Neural cell (in vitro differentiated cells): ENCODE measurements around the gene PLD6. TPM values are rescaled to one million over a fixed set of nuclear protein-coding genes. Genes with fewer than 3 reads are reported as not detected.

ENCODE experiments used
- H2AFZ ChIP-seq: fragments of 200-600, 300-800 bp; sonication (generic), shearing (Covaris generic); 2 replicates; pipeline ENCODE4 v1.6.0; 2014; ENCODE audit warnings: low read depth, mild to moderate bottlenecking, antibody characterized with exemption, low read length, moderate library complexity
- H3F3A ChIP-seq: fragments of 200-600 bp; shearing (Covaris generic); 2 replicates; pipeline ENCODE4 v1.6.1; 2016; ENCODE audit warnings: mild to moderate bottlenecking, moderate library complexity, mixed read lengths, antibody characterized with exemption, low read length; ENCODE audit not compliant: insufficient read depth, poor library complexity, severe bottlenecking
- H3K27ac ChIP-seq: fragments of 200-600, 300-800 bp; sonication (generic), shearing (Covaris generic); 2 replicates; pipeline ENCODE4 v1.5.1; 2014; ENCODE audit warnings: mild to moderate bottlenecking, low read length, moderate library complexity
- H3K27me3 ChIP-seq: fragments of 300-800, 200-600 bp; sonication (generic), shearing (Covaris generic); 2 replicates; pipeline ENCODE4 v1.6.0; 2014; ENCODE audit warnings: mild to moderate bottlenecking, low read depth, low read length, moderate library complexity; ENCODE audit not compliant: insufficient read depth
- H3K36me3 ChIP-seq: fragments of 300-800, 200-600 bp; sonication (generic), shearing (Covaris generic); 2 replicates; pipeline ENCODE4 v1.5.1; 2014; ENCODE audit warnings: mild to moderate bottlenecking, antibody characterized with exemption, low read length, moderate library complexity; ENCODE audit not compliant: insufficient read depth
- H3K4me2 ChIP-seq: fragments of 300-800, 200-600 bp; sonication (generic), shearing (Covaris generic); 2 replicates; pipeline ENCODE4 v1.6.0; 2014; ENCODE audit warnings: mild to moderate bottlenecking, low read length
- H3K4me3 ChIP-seq: fragments of 300-800, 200-600 bp; sonication (generic), shearing (Covaris generic); 2 replicates; pipeline ENCODE4 v1.5.1; 2014; ENCODE audit warnings: mild to moderate bottlenecking, low read length, moderate library complexity
- H3K79me2 ChIP-seq: fragments of 200-600 bp; shearing (Covaris generic); replicated peaks from 2 replicates; pipeline ENCODE4 v1.6.0; 2014; ENCODE audit warnings: mild to moderate bottlenecking, low read length, moderate library complexity; ENCODE audit not compliant: insufficient read depth
- H3K9ac ChIP-seq: fragments of 300-800, 200-600 bp; sonication (generic), shearing (Covaris generic); 2 replicates; pipeline ENCODE4 v1.6.1; 2016; ENCODE audit warnings: mild to moderate bottlenecking, low read length, mixed read lengths
- H3K9me2 ChIP-seq: fragments of 200-600 bp; shearing (Covaris generic); 2 replicates; pipeline ENCODE4 v1.6.1; 2016; ENCODE audit warnings: mild to moderate bottlenecking, low read length, mixed read lengths; ENCODE audit not compliant: insufficient read depth
- H3K9me3 ChIP-seq: fragments of 200-600, 300-800 bp; sonication (generic), shearing (Covaris generic); 2 replicates; pipeline ENCODE4 v1.6.1; 2016; ENCODE audit warnings: mild to moderate bottlenecking, mixed run types, low read length, moderate library complexity, mixed read lengths
- H4K20me1 ChIP-seq: fragments of 200-600 bp; shearing (Covaris generic); 2 replicates; pipeline ENCODE4 v1.6.1; 2016; ENCODE audit warnings: mild to moderate bottlenecking, mixed run types; ENCODE audit not compliant: insufficient read depth
- EP300 ChIP-seq: fragments of 450-650 bp; conservative IDR thresholded peaks from 2 replicates; pipeline ENCODE4 v1.6.1; 2014; ENCODE audit warnings: antibody characterized with exemption, mild to moderate bottlenecking, moderate library complexity; ENCODE audit not compliant: poor library complexity, severe bottlenecking
- EZH2 ChIP-seq: fragments of 200-600, 300-800 bp; shearing (Covaris generic), sonication (generic); IDR thresholded peaks from 2 replicates; pipeline ENCODE4 v1.6.1; 2014; ENCODE audit warnings: antibody characterized with exemption, low read length, borderline replicate concordance, mild to moderate bottlenecking; ENCODE audit not compliant: insufficient read depth, poor library complexity, severe bottlenecking
- MXI1 ChIP-seq: fragments of 450-650 bp; conservative IDR thresholded peaks from 2 replicates; pipeline ENCODE4 v1.6.1; 2014; ENCODE audit warnings: antibody characterized with exemption, mild to moderate bottlenecking; ENCODE audit not compliant: poor library complexity, severe bottlenecking
- POLR2AphosphoS5 ChIP-seq: IDR thresholded peaks from 2 replicates; pipeline ENCODE4 v1.6.1; 2012
- RAD21 ChIP-seq: fragments of 450-650 bp; conservative IDR thresholded peaks from 2 replicates; pipeline ENCODE4 v1.6.1; 2014; ENCODE audit warnings: antibody characterized with exemption, mild to moderate bottlenecking, moderate library complexity
- SMC3 ChIP-seq: fragments of 450-650 bp; conservative IDR thresholded peaks from 2 replicates; pipeline ENCODE4 v1.6.1; 2014; ENCODE audit warnings: antibody characterized with exemption, mild to moderate bottlenecking, moderate library complexity; ENCODE audit not compliant: poor library complexity
- TAF1 ChIP-seq: IDR thresholded peaks from 2 replicates; pipeline ENCODE4 v1.6.1; 2012; ENCODE audit warnings: low read depth
- polyA plus RNA-seq: library from polyadenylated mRNA; depleted of rRNA; stranded (reverse); fragments of >200 nt; gene quantifications from 2 replicates; pipeline ENCODE4 v1.2.3, GENCODE V29; 2014
- TF ChIP-seq, protein P1 (sequence below): IDR thresholded peaks from 2 replicates; pipeline ENCODE4 v1.6.1; 2012; ENCODE audit warnings: borderline replicate concordance
- TF ChIP-seq, protein P2 (sequence below): fragments of 450-650 bp; IDR thresholded peaks from 2 replicates; pipeline ENCODE4 v1.5.1; 2014; ENCODE audit warnings: antibody characterized with exemption, mild to moderate bottlenecking, moderate library complexity; ENCODE audit not compliant: poor library complexity, severe bottlenecking

PLD6 gene
- polyA plus RNA-seq, 1 donor from 2014 or later = 2.0 TPM

DNA sequence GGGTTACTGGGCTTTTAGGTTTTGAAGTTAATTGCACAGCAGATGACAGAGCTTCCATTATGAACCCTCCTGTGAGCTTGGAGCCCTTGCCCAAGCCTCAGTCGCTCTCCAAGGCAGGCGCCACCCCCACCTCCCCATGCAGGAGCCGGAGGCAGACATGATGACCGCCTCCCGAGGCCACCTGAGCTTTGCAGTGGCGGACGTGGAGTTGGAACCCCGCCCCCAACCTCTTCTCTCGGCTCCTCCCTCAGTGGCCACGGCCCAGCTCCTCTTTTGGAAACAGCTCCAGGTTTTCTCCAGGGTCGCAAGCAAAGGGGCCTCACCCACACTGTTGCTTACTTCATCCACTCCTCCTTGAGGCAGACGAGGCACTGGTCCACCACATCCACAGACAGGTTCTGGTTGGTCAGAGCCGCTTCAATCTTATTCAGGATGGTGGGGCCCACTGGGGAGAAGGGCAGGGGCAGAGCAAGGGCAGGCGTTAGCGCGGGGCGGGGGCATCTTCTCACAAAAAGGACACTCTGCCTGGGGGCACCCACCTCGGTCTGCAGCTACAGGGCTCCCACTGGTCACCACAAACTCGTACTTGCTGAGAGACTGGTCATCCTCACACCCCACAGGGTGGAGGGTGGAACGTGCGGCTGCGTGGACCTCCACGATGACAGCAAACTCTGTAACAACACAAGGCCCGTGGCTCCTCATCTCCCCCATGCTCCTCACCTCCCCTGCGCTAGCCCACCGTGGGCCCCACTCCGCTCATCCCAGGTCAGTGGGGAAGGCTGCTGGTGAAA, 8.7 kb upstream of the PLD6 start:
- Histone ChIP-seq H3K27ac (no peak overlapping the region), H3K27me3 (no peaks in the 10 kb centered on the region), H3K9me3 (no peaks in the 10 kb centered on the region), H3F3A (no peaks in the 10 kb centered on the region), H3K36me3 (no peaks in the 10 kb centered on the region), H3K79me2 (no peaks in the 10 kb centered on the region), H4K20me1 (no peaks in the 10 kb centered on the region), H3K4me3 (no peak overlapping the region), H3K9ac (no peak overlapping the region), H2AFZ (no peak overlapping the region), H3K9me2 (no peaks in the 10 kb centered on the region), H3K4me2 (no peak overlapping the region)
- TF ChIP-seq EZH2 = no peak
- TF ChIP-seq, protein P1, sequence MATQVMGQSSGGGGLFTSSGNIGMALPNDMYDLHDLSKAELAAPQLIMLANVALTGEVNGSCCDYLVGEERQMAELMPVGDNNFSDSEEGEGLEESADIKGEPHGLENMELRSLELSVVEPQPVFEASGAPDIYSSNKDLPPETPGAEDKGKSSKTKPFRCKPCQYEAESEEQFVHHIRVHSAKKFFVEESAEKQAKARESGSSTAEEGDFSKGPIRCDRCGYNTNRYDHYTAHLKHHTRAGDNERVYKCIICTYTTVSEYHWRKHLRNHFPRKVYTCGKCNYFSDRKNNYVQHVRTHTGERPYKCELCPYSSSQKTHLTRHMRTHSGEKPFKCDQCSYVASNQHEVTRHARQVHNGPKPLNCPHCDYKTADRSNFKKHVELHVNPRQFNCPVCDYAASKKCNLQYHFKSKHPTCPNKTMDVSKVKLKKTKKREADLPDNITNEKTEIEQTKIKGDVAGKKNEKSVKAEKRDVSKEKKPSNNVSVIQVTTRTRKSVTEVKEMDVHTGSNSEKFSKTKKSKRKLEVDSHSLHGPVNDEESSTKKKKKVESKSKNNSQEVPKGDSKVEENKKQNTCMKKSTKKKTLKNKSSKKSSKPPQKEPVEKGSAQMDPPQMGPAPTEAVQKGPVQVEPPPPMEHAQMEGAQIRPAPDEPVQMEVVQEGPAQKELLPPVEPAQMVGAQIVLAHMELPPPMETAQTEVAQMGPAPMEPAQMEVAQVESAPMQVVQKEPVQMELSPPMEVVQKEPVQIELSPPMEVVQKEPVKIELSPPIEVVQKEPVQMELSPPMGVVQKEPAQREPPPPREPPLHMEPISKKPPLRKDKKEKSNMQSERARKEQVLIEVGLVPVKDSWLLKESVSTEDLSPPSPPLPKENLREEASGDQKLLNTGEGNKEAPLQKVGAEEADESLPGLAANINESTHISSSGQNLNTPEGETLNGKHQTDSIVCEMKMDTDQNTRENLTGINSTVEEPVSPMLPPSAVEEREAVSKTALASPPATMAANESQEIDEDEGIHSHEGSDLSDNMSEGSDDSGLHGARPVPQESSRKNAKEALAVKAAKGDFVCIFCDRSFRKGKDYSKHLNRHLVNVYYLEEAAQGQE = no peak
- no peak for TF ChIP-seq SMC3
- TF ChIP-seq, protein P2, sequence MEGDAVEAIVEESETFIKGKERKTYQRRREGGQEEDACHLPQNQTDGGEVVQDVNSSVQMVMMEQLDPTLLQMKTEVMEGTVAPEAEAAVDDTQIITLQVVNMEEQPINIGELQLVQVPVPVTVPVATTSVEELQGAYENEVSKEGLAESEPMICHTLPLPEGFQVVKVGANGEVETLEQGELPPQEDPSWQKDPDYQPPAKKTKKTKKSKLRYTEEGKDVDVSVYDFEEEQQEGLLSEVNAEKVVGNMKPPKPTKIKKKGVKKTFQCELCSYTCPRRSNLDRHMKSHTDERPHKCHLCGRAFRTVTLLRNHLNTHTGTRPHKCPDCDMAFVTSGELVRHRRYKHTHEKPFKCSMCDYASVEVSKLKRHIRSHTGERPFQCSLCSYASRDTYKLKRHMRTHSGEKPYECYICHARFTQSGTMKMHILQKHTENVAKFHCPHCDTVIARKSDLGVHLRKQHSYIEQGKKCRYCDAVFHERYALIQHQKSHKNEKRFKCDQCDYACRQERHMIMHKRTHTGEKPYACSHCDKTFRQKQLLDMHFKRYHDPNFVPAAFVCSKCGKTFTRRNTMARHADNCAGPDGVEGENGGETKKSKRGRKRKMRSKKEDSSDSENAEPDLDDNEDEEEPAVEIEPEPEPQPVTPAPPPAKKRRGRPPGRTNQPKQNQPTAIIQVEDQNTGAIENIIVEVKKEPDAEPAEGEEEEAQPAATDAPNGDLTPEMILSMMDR = no peak
- no peak for TF ChIP-seq MXI1
- TF ChIP-seq TAF1 = no peak
- TF ChIP-seq RAD21 = no peak
- no peak for TF ChIP-seq EP300
- no peak for TF ChIP-seq POLR2AphosphoS5

GRCh38 chr17:17213775-17214174, 7.6 kb upstream of the PLD6 start:
- Histone ChIP-seq H3K27me3 (no peaks in the 10 kb centered on the region), H3K79me2 (no peaks in the 10 kb centered on the region), H3K9me2 (no peaks in the 10 kb centered on the region), H3K4me2 (no peak overlapping the region), H2AFZ (no peak overlapping the region), H3K27ac (no peak overlapping the region), H3K4me3 (no peak overlapping the region), H3F3A (no peaks in the 10 kb centered on the region), H3K9ac (no peak overlapping the region), H4K20me1 (no peaks in the 10 kb centered on the region), H3K9me3 (no peaks in the 10 kb centered on the region), H3K36me3 (no peaks in the 10 kb centered on the region)
- TF ChIP-seq, protein P1 = no peak
- no peak for TF ChIP-seq SMC3
- TF ChIP-seq EZH2 = no peak
- TF ChIP-seq POLR2AphosphoS5 = no peak
- TF ChIP-seq, protein P2 = no peak
- TF ChIP-seq RAD21 = no peak
- TF ChIP-seq TAF1 = no peak
- no peak for TF ChIP-seq EP300
- no peak for TF ChIP-seq MXI1
